ENCODE results near the gene CCNY. TPM values are rescaled to one million over a fixed set of nuclear protein-coding genes. Genes with fewer than 3 reads are reported as not detected.

CCNY gene
- total and polyA plus RNA-seq, 12 donors, result 26.0 to 99.4 (median 88.9) TPM

- Histone ChIP-seq H3K9me3 (no peaks in the 10 kb centered on the region), H3K27ac (peak overlapping the region in 6 of 10 donors; percentile 5 to 30 (median 15)), H3K4me3 (no peak overlapping the region), H3K36me3 (no peaks in the 10 kb centered on the region), H3K4me1 (peaks cover 18 to 90% (median 59%) of the 10 kb centered on the region in 9 donors), H3K27me3 (no peaks in the 10 kb centered on the region)
- intact Hi-C loops (cut with DNase I), result no loop called here
- DNase-seq, result no peak
- peak; percentile 59 to 91 (median 80) for ATAC-seq
- no peak for TF ChIP-seq CTCF (IDR thresholded peaks at IDR 0.05)
- WGBS, 2 donors, result 67 to 74% methylated on average over 2 of the region's 2 CpGs
Observed at GRCh38 chr10:35409094-35409582, 72.8 kb downstream of the CCNY start.

GRCh38 chr10:35409808-35410207 is 73.5 kb downstream of the CCNY start:
- ATAC-seq (no peak), DNase-seq (no peak)
- H3K9me3 ChIP-seq, result no peaks in the 10 kb centered on the region
- H3K4me1 ChIP-seq, result peaks cover 23 to 90% (median 59%) of the 10 kb centered on the region in 9 donors
- intact Hi-C loops (cut with DNase I), result no loop called here
- no peak for TF ChIP-seq CTCF (IDR thresholded peaks at IDR 0.05)
- H3K4me3 ChIP-seq, result no peak overlapping the region
- 90 to 91% methylated on average over 1 of the region's 1 CpG for WGBS, 2 donors
- peak overlapping the region in 2 of 10 donors; percentile 17 to 30 for H3K27ac ChIP-seq
- no peaks in the 10 kb centered on the region for H3K27me3 ChIP-seq
- no peaks in the 10 kb centered on the region for H3K36me3 ChIP-seq

GRCh38 chr10:35412003-35412723 is 75.9 kb downstream of the CCNY start:
- no peak overlapping the region for H3K4me3 ChIP-seq
- no peaks in the 10 kb centered on the region for H3K27me3 ChIP-seq
- peaks cover 23 to 91% (median 68%) of the 10 kb centered on the region in 9 donors for H3K4me1 ChIP-seq
- H3K27ac ChIP-seq, result peak overlapping the region in 1 of 10 donors; percentile 9
- DNase-seq, result no peak
- H3K9me3 ChIP-seq, result no peaks in the 10 kb centered on the region
- intact Hi-C loops (cut with DNase I), result no loop called here
- TF ChIP-seq CTCF (IDR thresholded peaks at IDR 0.05), result no peak
- 68 to 71% methylated on average over 4 of the region's 4 CpGs for WGBS, 2 donors
- H3K36me3 ChIP-seq, result no peaks in the 10 kb centered on the region
- ATAC-seq, result peak in 3 of 8 donors; percentile 20 to 57 (median 39)

GRCh38 chr10:35412900-35413491 is 76.7 kb downstream of the CCNY start:
- no peaks in the 10 kb centered on the region for H3K27me3 ChIP-seq
- 73 to 80% methylated on average over 4 of the region's 4 CpGs for WGBS, 2 donors
- H3K9me3 ChIP-seq, result no peaks in the 10 kb centered on the region
- peak overlapping the region in 2 of 10 donors; percentile 47 to 74 for H3K27ac ChIP-seq
- ATAC-seq (no peak), DNase-seq (no peak)
- peaks cover 25 to 98% (median 76%) of the 10 kb centered on the region in 9 donors for H3K4me1 ChIP-seq
- intact Hi-C loops (cut with DNase I), result no loop called here
- no peak overlapping the region for H3K4me3 ChIP-seq
- H3K36me3 ChIP-seq, result no peaks in the 10 kb centered on the region
- no peak for TF ChIP-seq CTCF (IDR thresholded peaks at IDR 0.05)
